Fibroblast of peridontal ligament (primary cell): ENCODE results near the gene FAAP100.

Experiments used
- DNase-seq: peaks from one replicate; pipeline ENCODE4 v3.0.0-alpha.2; 2010; ENCODE audit errors: extremely low read depth

FAAP100 gene

GRCh38 chr17:81524865-81525159, 27.3 kb downstream of the FAAP100 start:
- DNase-seq, result no peak

GRCh38 chr17:81524039-81524864, 27.9 kb downstream of the FAAP100 start:
- DNase-seq, result no peak

- DNase-seq, result peak; percentile 69
These were observed 28.6 kb downstream of the FAAP100 start for GRCh38 chr17:81523402-81524038.

- DNase-seq, result no peak
These were observed 29.4 kb downstream of the FAAP100 start for GRCh38 chr17:81522491-81523401.

DNA sequence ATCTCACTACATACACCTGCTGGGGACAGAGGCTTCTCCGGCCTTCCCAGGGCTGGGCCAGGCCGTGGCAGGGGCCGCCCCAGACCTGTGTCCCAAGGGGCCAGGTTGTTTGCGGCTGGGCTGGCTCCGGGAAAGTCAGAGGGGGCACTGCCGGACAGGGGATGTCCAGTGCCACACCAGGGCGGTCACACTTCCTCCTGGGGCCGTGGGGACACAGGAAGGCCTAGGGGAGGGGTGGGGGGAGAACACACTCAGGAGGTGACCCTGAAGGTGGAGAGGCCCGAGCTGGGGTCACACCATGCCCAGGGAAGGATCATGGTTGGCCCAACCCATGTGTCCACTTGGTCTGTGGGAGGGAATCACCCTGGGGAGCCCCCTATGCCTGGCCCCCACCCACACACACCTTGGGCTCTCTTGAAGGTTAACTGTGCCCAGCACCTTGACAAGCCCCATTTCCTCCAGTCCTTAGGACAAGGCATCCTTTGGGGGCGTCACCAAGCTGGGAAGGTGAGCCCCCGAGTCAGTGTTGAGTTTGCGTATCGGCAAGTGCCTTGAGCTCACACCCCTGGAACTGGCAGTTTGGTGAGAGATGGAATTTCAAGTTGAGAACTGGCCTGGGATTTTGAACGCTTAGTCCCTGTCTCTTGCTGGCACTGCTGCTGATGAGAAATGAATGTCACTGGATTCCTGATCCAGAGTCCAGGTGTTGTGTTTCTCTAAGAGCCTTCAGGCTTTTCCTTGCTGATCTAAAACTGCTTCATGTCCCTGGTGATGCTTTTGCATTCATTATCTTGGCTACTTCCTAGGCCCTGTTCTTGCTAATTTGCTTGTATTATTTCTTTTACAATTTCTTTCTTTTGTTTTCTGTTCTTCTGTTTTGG, 31.9 kb downstream of the FAAP100 start:
- DNase-seq, result no peak

DNA sequence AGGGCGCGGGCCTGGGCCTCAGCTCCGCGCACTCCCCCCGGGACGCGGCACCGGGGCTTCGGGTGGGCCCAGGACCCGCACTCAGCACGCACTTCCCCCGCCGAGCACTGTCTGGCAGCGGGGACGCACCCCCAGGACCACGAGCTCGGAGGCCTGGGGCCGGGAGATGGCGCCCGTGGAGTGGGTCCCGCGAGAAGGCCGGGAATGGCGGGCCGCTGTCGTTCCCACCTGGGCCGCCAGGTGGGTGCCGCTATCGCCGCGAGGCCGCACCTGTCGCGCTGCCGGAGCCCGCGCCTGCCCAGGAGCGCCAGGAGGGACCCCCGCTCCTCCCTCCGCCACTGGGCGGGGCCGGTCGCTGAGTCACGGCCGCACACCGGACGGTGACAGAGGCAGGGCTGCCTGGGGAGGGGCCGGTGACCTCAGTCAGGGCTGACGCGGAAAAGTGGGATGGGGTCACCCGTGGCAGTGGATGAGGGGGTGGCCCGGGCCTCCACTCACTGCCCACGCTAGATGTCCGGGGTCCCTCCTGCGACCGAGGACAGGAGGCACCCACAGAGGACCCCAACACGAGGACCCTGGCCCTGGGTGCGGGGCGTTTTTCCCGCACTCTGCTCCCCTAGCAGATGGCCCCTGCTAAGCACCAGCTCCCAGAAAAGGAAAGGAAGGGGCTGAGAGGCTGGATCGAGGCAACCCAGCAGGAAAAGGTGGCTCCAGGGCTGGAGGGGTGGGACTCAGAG, 32.7 kb downstream of the FAAP100 start:
- DNase-seq, result no peak

DNA sequence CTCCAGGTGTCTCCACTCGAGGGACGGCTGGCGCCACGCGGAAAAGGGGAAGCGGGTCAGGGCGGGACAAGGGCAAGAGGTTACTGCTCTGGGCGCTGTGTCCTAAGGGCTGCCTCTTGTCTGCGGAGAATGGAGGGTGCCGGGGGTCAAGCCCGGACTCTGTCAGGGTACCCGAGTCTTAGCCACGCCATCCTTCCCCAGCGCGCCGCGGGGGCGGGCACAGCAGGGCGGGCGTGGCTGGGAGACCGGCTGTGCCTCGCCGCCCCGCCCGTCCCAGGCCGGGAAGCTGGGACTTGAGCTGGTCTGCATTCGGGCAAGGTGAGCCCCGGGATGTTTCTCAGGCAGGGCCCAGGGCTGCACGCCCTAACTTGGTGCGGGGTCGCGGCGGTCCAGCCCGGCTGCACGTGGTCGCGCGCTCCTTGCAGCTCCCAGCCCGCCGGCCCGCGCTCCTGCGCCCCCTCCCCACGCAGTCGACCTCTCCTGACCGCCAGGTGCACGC, 33.3 kb downstream of the FAAP100 start:
- no peak for DNase-seq

DNA sequence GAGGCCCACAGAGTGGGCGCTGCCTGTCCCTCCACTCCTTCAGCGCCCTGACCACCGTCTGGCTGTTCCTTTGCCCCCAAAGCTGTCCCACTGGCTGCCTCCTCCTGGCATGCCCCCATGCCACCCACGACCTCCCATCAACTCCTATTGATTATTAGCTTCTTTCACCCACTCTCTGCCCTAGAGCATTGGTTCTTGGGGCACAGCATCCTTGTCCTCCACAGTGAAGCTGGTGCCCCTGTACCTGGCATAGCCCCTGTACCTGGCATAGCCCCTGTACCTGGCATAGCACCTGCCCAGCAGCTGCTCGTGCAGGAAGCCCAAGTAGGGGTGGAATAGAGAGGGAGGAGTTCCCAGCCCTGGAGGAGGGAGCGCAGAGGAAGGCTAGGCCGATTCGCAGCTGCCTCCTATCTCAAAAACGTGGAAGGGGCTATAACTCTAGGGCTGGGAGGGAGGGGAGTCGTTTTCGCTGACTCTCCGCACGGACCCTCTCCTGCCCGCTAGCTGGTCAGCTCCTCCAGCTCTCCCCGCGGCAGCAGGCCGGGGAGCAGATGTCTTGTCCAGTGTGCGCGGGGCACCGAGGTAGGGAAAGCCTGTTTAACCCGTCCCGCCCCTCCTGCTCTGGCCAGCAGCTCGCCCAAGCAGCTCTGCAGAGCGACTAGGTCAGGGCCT, 33.9 kb downstream of the FAAP100 start:
- DNase-seq, result no peak

GRCh38 chr17:81517339-81518112, 34.6 kb downstream of the FAAP100 start:
- DNase-seq, result peak; percentile 64

DNA sequence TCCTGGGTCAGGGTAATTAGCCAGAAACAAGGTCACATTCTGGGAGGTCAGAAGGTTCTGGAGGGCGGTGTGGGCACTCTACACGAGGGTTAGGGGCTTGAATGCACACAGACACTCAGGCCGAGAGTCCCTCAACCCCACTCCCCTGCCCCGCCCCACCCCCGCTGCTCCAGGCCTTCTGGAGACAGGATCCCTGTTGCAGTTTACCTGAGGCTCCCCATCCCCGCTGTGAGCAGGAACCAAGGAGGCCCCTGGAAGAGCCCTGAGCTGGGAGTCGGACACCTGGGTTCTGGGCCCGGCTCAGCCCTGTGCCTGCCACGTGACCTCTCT, 35.2 kb downstream of the FAAP100 start:
- no peak for DNase-seq

- no peak for DNase-seq
These were observed 35.7 kb downstream of the FAAP100 start for GRCh38 chr17:81516439-81516838.

GRCh38 chr17:81515530-81516041, 36.6 kb downstream of the FAAP100 start:
- no peak for DNase-seq

DNA sequence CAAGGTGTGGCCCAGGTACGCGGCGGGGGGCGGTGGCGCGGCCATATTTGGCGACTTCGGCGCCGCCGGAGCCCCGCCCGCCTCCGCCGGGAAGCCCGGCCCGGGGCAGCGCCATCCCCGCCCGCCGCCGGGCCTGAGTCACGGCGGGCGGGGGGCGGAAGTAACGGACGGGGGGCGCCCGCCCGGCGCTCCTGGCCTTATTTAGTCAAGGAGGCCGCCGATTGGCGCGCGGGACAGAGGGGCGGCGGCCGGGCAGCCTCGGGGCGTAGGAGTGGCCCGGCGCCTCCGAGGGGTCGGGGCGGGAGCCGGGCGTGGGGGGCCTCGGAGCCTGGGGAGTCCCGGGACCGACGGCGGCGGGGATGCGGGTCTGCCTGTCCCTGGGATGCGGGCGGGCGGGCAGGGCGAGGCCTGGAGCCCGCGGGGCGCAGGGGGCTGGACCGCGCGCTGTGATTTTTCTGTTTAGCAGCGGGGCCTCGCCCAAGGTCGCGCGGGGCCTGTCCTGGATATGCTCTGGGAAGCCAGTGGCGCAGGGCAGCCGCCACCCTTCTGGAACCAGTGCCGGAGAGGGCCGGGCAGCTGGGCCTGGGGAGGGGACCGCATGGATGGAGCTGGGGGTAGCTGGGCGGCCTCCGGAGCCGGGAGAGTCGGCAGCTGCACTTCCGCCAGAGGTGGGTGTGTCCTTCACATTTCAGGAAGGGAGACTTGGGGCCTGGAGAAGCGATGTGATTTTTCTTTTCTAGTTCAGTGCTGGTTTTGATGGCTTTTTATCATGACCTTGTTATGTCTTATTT, 37.2 kb downstream of the FAAP100 start:
- peak; percentile 79 for DNase-seq

- no peak for DNase-seq
These were observed 37.7 kb downstream of the FAAP100 start for GRCh38 chr17:81514489-81514738.

- DNase-seq, result peak; percentile 62
These were observed 38.2 kb downstream of the FAAP100 start for GRCh38 chr17:81513753-81514488.

DNA sequence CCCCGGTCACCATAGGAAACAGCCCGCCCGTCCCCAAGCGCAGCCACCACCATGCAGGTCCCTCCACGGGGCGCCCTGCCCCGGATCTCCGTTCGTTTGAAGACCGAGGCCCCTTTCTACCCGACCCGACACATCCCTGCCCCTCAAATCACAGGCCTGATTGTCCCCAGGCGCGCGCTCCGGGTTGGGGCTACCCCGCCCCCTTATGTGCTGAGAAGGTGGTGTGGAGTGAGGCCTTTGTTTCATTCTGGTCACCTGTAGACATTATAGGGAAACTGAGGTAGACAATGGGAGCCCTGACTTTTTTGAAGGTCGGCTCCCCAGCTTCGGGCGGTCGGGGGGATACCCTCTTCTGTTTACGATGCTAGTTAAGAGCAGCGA, 38.8 kb downstream of the FAAP100 start:
- DNase-seq, result peak; percentile 51

GRCh38 chr17:81512562-81513371, 39.4 kb downstream of the FAAP100 start, which contains the start of gene ACTG1:
Gene ACTG1, minus strand, starts transcription at chr17:81512799. Its CDS starts 445 bp downstream, at chr17:81512354.
- peak; percentile 90 for DNase-seq
